Measurements from ENCODE around the gene PNPLA2.

DNA sequence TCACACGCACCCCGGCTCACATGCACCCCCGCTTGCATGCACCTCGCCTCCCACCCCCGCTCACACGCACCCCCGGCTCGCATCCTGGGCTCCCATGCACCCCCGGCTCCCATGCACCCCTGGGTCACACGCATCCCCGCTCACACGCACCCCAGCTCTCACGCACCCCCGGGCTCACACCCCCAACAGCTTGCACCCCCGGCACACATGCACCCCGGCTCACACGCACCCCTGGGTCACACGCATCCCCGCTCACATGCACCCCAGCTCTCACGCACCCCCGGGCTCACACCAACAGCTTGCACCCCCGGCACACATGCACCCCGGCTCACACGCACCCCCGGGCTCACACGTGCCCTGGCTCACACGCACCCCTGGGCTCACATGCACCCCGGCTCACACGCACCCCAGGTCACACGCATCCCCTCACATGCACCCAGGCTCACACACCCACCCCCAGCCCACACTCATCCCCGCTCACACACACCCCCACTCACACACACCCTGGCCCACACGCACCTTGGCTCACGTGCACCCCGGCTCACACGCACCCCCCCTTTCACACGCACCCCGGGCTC is 40.1 kb downstream of the PNPLA2 start:
- TF ChIP-seq NFYB (CRISPR knock-in tag; conservative IDR thresholded peaks at IDR 0.05; ENCODE audit: low read depth), result no peak
- TF ChIP-seq, protein P1, sequence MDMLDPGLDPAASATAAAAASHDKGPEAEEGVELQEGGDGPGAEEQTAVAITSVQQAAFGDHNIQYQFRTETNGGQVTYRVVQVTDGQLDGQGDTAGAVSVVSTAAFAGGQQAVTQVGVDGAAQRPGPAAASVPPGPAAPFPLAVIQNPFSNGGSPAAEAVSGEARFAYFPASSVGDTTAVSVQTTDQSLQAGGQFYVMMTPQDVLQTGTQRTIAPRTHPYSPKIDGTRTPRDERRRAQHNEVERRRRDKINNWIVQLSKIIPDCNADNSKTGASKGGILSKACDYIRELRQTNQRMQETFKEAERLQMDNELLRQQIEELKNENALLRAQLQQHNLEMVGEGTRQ (CRISPR knock-in tag; IDR thresholded peaks at IDR 0.05), result no peak
- TF ChIP-seq CTCF (IDR thresholded peaks at IDR 0.05), result no peak
- no peak for TF ChIP-seq SMAD3 (CRISPR knock-in tag; IDR thresholded peaks at IDR 0.05; ENCODE audit: borderline replicate concordance)
- no peak for TF ChIP-seq ATF2 (CRISPR knock-in tag; IDR thresholded peaks at IDR 0.05; ENCODE audit: borderline replicate concordance, low read depth)
- no peak for TF ChIP-seq FOXK1 (CRISPR knock-in tag; IDR thresholded peaks at IDR 0.05)
- TF ChIP-seq, protein P2, sequence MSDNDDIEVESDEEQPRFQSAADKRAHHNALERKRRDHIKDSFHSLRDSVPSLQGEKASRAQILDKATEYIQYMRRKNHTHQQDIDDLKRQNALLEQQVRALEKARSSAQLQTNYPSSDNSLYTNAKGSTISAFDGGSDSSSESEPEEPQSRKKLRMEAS (CRISPR knock-in tag; IDR thresholded peaks at IDR 0.05), result no peak
- TF ChIP-seq JUN (CRISPR knock-in tag; IDR thresholded peaks at IDR 0.05), result no peak
